Mononuclear cell (primary cell): ENCODE results near the gene VSTM4. TPM values are rescaled to one million over a fixed set of nuclear protein-coding genes. Genes with fewer than 3 reads are reported as not detected.

Experiments used
- H3K27me3 ChIP-seq: 2 replicates; pipeline ENCODE4 v1.6.0; 2011; ENCODE audit warnings: low read length, control low read depth; ENCODE audit not compliant: insufficient read depth
- H3K4me1 ChIP-seq: 2 replicates; pipeline ENCODE4 v1.5.1; 2011; ENCODE audit warnings: mild to moderate bottlenecking, low read length, control low read depth; ENCODE audit not compliant: insufficient read depth
- H3K4me3 ChIP-seq: 2 replicates; pipeline ENCODE4 v1.5.1; 2011; ENCODE audit warnings: mild to moderate bottlenecking, low read length, moderate library complexity
- H3K9me3 ChIP-seq: 2 replicates; pipeline ENCODE4 v1.5.1; 2011; ENCODE audit warnings: low read depth, mild to moderate bottlenecking, control low read depth, low read length
- total RNA-seq: library from RNA; depleted of rRNA; stranded (reverse); fragments of >200 nt; gene quantifications from one replicate; pipeline ENCODE4 v1.2.3, GENCODE V29; 2012

VSTM4 gene
- total RNA-seq, 1 donor, result 0.10 TPM

DNA sequence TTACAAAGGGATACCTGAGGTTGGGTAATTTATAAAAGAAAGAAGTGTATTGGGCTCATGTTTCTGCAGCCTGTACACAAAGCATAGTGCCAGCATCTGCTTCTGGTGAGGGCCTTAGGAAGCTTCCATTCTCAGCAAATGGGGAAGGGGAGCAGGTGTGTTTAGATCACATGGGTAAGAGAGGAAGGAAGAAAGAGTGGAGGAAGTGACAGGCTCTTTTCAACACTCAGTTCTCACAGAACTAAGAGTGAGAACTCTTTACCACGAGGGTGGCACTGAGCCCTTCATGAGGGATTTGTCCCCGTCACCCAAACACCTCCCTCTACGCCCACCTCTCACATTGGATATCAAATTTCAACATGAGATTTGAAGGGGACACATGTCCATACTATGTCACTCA is 19.0 kb upstream of the VSTM4 start:
- Histone ChIP-seq H3K4me1 (no peaks in the 10 kb centered on the region), H3K4me3 (no peak overlapping the region), H3K27me3 (no peaks in the 10 kb centered on the region)

DNA sequence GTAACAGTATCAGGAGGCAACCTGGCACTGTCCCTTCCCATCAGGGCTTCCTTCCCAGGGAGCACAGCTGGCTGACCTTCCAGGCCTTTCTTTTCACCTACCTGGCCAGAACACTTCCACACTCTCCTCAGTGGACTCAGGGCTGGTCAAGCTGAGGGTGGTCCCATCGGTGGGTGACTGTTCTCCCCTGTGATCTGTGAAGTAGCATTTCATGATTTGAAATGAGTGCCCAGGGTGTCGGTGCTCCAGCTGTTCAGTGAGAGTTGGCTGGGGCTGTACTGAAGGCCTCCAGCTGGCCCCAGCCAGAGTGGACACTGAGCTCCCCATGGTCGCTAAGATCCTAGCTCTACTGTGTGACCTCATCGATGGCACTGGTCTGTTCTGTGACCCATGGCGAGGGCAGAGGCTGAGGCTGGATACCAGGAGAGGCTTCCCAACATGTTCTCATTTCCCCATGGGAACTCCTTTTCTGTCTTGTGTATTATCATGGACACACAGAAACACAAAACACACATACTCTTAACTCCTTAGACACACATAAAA is 18.5 kb upstream of the VSTM4 start, which contains the start of gene FAM170B:
Gene FAM170B, minus strand, starts transcription at position 316 of the 543 bp plus-strand sequence. Its CDS starts 103 bp downstream, at position 213.
- H3K9me3 ChIP-seq, result no peaks in the 10 kb centered on the region
- H3K4me3 ChIP-seq, result no peak within 1 kb of the TSS
- no peaks in the 10 kb centered on the region for H3K27me3 ChIP-seq
- H3K4me1 ChIP-seq, result no peaks in the 10 kb centered on the region

More for the DNA sequence above, 19.0 kb upstream of the VSTM4 start:
- H3K9me3 ChIP-seq, result no peaks in the 10 kb centered on the region

DNA sequence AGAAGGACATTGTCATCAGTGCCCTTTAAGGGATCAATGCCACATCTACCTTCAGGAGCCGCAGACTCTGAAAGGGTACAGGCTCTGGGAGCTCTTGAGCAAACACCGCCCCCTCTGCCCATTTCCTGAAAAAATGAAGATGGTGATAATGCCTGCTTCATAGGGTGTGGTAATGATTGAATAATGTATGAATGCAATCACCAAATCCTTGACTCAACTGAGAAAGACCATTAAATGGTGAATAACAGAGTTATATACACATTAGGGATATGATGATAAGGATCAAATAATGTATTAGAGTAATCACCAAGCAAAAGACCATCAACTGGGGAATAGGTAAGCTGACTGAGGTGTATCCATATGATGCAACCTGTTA is 17.0 kb upstream of the VSTM4 start:
- Histone ChIP-seq H3K4me3 (no peak overlapping the region), H3K4me1 (no peaks in the 10 kb centered on the region), H3K9me3 (no peaks in the 10 kb centered on the region), H3K27me3 (no peaks in the 10 kb centered on the region)

DNA sequence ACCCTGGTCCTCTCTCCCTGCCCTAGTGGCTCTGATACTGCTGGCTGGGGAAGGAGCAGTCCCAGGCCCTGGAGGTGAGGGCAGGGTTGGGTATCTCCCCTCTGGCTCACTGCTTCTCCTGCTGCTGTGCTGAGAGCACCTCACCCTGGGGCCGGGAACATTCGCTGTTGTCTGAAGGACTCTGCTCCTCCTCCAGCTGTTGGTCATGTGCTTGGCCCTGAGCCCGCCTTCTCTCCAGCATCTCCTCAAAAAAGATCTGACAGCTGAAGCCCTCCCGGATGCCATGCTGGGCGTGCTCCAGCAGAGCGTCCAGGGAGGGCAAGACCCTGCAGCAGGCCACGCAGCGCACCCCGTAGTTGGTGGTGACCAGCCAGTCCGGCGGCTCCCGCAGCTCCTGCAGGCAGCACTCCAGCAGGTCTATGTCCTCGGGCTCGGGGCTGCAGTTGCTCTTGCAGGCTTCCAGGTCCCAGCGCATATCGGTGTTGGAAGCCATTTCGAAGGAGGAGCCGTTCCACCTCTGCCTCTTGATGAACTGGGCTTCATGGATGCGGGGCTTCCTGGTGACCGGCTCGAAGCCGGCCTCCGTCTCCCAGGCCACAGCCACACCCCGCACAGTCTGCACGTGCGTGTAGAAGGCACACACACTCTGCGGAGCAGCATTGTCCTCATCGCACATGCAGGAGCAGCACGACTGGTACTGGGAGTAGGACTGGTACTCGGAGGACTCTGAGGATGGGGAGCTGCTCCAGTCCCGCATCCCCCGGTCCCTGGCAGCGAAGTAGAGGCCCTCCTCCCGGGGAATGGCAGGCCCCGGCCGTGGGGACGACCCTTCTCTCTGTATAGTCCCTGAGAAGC is 16.4 kb upstream of the VSTM4 start:
- Histone ChIP-seq H3K9me3 (no peaks in the 10 kb centered on the region), H3K4me3 (no peak overlapping the region), H3K27me3 (no peaks in the 10 kb centered on the region), H3K4me1 (no peaks in the 10 kb centered on the region)

DNA sequence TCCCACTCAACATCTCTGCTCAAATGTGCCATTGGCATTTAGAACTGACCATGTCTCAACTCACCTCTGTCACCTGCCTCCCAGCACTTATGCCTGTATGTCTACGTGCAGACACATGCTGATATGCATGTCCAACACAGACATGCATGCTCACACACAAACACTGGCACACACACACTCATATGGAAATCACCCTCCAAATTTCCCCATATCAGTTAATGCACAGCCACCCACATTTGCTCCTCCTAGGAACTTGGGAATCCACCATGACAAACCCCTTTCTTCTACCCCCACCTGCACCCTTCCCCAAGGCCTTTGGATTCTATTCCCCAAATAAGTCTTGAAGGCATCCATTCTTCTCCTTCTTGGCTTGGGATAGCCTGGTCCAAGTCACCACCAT is 14.1 kb upstream of the VSTM4 start:
- H3K4me1 ChIP-seq, result no peaks in the 10 kb centered on the region
- no peak overlapping the region for H3K4me3 ChIP-seq
- H3K27me3 ChIP-seq, result no peaks in the 10 kb centered on the region
- H3K9me3 ChIP-seq, result no peaks in the 10 kb centered on the region

DNA sequence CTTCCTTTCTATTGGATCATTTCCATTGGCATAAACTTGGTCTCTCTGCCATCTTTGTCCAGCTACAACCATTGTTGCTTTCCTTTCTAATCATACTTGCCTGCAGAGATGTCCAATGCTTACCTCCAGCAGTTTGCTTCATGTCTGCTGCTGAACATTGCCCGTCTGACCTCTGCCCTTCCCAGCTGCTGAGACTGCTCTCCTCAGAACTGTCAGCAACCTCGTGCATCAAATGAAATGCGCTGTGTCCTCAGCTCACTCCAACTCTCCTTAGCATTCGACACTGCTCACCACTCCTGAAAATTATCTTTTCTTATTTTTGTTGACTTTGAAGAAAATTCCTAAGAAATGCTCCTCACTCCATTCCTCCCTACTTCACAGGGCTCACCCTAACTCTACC is 13.5 kb upstream of the VSTM4 start:
- no peaks in the 10 kb centered on the region for H3K9me3 ChIP-seq
- H3K4me1 ChIP-seq, result no peaks in the 10 kb centered on the region
- no peak overlapping the region for H3K4me3 ChIP-seq
- H3K27me3 ChIP-seq, result no peaks in the 10 kb centered on the region

DNA sequence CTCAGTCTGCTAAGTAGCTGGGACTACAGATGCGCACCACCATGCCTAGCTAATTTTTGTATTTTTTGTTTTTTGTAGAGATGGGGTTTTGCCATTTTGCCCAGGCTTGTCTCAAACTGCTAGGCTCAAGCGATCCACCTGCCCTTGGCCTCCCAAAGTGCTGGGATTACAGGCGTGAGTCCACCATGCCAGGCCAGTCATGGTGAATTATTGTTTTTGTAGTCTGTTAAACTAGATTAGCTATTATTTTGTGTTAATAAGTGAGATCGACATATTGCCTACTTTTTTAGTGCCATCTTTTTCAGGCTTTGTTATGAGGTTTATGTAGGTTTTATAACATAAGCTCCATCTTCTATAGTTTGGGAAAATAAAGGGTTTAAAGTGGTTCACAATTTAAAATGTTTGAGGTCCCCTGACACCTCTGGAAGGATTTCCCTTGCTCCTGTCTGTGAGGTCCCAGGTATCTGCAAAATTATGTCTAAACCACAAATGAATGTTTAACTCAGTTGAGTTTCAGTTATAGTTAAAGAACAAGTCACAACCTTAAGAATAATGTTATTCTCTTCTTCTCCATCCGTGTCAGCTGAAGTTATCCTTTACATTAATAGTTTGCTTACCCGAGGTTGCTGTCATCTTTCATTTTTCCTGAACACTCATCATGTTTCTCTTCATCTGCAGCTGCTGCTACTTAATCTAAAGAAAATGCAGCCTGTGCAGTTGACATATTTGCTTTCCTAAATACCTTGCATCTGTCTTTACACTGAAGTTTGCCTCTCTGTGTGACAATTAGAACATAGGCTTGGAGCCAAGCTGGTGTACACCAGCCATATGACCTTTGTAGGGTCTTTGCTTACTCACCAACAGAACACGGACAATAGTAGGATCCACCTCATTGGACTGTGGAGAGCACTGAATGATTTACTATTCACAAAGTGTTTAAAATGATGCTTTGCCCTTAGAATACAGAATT is 8.9 kb upstream of the VSTM4 start:
- no peaks in the 10 kb centered on the region for H3K4me1 ChIP-seq
- H3K27me3 ChIP-seq, result no peaks in the 10 kb centered on the region
- no peaks in the 10 kb centered on the region for H3K9me3 ChIP-seq
- no peak overlapping the region for H3K4me3 ChIP-seq

DNA sequence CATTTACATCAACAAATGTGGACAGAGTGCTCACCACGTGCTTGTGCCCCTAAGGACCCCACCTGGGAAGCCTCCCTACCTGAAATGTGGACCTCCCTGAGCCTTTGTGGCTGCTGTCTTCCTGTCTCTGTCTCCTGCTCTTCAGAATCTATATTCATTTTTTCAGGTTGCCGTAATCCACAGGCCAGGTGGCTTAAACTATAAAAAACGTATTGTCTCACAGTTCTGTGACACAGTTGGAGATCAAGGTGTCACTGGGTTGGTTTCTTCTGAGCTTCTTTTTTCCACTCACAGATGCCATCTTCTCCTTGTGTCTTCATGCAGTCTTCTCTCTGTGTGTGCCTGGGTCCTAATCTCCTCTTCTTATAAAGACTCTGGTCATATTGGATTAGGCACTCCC is 5.6 kb upstream of the VSTM4 start:
- H3K27me3 ChIP-seq, result peaks cover 1% of the 10 kb centered on the region
- H3K9me3 ChIP-seq, result no peaks in the 10 kb centered on the region
- no peaks in the 10 kb centered on the region for H3K4me1 ChIP-seq
- no peak overlapping the region for H3K4me3 ChIP-seq

DNA sequence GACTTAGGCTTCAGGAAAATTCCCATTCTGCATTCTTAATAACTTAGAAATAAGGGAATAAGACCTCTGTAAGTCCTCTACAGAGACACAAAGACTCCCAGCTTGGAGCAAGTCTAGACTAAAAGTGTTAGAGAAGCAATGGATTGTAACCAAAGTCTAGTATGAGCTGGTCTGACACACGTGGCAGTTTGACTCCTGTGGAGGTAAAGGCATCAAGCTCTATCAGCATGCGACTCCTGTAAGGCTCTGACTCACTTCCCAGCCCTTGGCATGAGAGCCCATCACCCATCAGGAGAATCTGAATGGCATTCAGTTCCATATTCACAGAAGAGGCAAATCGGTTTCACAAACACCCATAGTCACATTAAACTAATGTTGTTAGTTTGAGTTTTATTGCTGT is 4.4 kb upstream of the VSTM4 start:
- Histone ChIP-seq H3K4me3 (no peak overlapping the region), H3K4me1 (no peaks in the 10 kb centered on the region), H3K27me3 (peaks cover 6% of the 10 kb centered on the region), H3K9me3 (no peaks in the 10 kb centered on the region)

DNA sequence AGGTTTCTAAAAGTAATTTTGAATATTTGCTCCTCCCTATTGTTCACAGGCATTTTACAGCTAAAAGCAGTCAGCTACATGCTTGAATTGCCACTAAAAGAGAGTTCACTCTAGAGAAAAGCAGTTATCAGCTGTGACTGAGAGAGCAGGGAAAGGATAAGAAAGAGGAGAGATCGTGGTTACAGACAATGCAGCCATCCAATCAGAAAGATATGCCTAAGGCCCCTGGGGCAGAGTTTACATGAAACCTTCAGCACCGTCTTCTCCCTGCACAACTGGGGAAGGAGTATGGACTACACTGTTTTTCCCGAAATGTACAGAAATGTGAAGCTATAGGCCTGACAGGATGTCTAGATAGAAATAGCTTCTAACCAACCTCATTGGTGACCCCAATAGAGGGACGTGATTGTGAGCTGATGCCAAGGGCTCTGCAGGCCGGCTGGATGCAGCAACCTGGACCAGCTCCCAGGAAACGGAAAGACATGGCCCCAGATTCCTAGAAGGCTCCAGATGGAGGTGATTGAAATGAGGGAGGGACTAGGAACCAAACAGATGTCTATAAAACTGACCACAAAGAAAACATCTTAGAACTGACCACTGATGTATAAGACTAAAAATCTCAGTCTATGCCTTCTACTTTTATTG is 3.2 kb upstream of the VSTM4 start:
- Histone ChIP-seq H3K4me1 (no peaks in the 10 kb centered on the region), H3K4me3 (no peak overlapping the region), H3K27me3 (peaks cover 15% of the 10 kb centered on the region), H3K9me3 (no peaks in the 10 kb centered on the region)

DNA sequence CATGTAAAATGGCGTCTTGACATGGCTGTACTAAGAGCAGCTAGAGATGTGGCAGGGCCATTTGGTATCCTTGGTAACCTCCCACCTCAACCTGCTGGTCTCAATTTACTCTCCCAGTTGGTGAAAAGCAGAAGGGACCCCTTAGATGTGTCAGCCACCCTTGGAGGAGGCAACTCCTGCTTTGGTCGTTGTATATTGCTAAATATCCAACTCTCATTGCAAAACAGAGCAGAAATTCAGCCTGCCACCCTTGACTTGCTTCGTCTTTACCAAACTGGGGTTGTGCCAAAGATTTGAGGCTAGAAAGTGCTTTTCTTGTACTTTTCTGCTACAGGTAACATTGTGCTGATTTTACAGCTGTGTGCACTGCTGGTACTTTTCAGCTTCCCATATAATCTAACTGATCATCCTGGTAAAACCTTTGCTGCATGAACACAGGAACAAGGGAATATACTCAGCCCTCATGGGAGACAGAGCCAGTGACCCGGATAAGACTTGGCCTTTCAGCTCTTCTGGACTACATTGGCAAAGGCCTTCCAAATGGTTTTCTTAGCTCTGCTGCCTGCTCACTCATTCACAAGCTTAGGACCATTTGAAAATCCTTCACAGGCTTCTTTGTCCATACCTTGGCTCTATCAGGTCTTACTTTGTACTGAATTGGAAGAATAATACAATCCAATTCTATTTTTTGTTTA is 2.2 kb upstream of the VSTM4 start:
- peaks cover 15% of the 10 kb centered on the region for H3K27me3 ChIP-seq
- no peaks in the 10 kb centered on the region for H3K4me1 ChIP-seq
- H3K4me3 ChIP-seq, result no peak overlapping the region
- H3K9me3 ChIP-seq, result no peaks in the 10 kb centered on the region

DNA sequence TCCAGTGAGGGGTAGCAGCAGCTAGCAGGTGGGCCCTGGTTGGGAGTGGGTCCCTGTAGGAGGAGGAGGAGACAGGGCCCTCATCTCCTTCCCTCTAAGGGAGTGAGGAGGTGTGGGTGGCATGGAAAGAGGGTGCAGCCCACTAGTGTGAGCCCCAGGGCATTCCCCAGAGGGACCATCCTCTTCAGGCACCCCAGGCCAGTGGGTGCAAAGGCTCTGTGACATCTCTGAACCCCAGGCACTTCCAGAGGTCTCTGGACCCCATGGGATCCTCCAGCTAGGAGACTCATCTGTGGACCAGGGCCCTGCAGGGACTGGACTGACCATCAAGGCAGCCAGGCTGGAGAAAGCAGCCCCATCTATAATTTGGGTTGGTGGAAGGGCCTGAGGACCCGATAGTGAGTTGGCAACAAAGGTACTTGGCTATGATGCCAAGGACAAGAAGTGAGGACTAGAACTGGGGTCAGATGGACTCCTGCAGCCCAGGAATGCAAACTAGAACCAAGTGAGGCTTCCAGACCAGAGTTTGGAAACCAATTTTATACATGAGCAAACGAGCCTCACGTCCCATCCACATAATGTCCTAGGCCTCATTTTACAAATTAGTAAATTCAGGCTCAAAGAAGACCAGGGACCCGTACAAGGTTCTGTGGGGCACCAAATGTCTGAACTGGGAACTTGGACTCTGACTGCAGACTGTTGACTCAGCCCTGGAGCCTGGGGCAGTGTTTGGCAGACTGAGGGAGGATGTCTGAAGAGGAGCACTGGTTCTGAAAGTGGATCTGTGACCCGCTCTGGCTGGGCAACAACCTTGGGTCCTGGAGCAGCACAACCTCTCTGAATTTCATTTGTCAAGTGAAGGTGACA is 1.4 kb upstream of the VSTM4 start:
- Histone ChIP-seq H3K9me3 (no peaks in the 10 kb centered on the region), H3K4me3 (no peak overlapping the region), H3K4me1 (no peaks in the 10 kb centered on the region), H3K27me3 (peaks cover 15% of the 10 kb centered on the region)

DNA sequence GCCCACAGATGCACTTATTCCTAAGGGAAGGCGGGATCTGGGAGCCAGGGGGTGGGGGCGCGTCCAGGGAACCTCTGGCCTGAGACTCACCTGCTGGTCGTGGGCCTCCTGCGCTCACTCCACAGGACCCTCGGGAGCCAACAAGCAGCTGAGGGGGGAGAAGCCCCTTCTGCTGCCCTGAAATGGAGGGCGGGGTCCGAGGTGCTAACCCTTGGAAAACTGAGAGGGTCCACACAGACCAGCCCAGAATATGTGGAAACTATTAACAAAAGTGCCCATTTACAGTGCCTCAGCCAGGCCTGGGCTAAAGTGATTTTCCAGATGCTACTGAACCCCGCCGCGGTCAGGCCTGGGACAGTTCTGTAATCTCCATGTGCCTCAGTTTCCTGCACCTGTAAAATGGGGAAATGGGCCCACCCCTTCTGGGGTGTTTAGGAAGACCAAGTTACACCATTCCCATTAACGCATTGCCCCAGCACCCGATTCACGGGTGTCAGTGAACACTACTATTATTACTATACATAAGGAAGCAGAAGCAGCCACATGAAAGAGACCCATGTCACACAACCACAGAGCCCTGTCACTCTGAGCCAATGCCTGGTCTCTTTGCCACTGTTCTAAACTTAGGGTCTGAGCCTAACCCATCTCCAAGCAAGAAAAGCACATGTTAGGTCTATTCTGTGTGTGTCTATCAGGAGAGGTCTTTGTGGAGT is 630 bp upstream of the VSTM4 start:
- Histone ChIP-seq H3K9me3 (no peaks in the 10 kb centered on the region), H3K4me1 (no peaks in the 10 kb centered on the region), H3K27me3 (peaks cover 15% of the 10 kb centered on the region), H3K4me3 (no peak overlapping the region)
